ENCODE measurements around the gene RGS19. TPM values are rescaled to one million over a fixed set of nuclear protein-coding genes. Genes with fewer than 3 reads are reported as not detected.

Gene RGS19
- total and polyA plus RNA-seq, 7 donors: 2.0 to 5.7 (median 3.5) TPM

DNA sequence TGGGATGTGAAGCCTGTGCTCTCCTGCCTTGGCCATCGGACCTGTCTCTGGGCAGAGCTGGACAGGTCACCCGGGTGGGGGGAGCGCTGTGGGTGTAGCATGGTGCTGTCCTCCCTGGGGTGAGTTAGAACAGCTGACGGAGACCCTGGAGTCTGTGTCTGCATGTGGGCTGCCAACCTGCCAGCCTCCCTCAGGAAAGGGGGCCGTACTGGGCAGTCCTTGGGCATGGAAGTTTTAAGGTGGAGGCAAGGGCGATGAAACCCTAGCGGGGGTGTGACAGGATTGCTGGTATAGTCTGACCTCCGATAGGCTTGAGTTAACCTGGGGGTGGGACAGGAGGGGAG lies 32.3 kb downstream of the RGS19 start:
- WGBS, 3 donors: 61 to 66% (median 64%) methylated on average over 8 of the region's 8 CpGs
- Histone ChIP-seq H3K27me3 (ENCODE audit: insufficient read depth in 3 of 3, low read length in 2 of 3) (peaks cover 0 to 83% (median 35%) of the 10 kb centered on the region in 3 donors), H3K9me3 (no peaks in the 10 kb centered on the region), H3K27ac (no peak overlapping the region), H3K4me1 (no peaks in the 10 kb centered on the region), H3K4me3 (peak overlapping the region; percentile 57), H3K36me3 (ENCODE audit: insufficient read depth in 1 of 2, low read depth in 1 of 2) (no peaks in the 10 kb centered on the region)
- ATAC-seq (no peak), DNase-seq (no peak)
- intact Hi-C loops (cut with DNase I): no loop called here
- TF ChIP-seq, protein P1, sequence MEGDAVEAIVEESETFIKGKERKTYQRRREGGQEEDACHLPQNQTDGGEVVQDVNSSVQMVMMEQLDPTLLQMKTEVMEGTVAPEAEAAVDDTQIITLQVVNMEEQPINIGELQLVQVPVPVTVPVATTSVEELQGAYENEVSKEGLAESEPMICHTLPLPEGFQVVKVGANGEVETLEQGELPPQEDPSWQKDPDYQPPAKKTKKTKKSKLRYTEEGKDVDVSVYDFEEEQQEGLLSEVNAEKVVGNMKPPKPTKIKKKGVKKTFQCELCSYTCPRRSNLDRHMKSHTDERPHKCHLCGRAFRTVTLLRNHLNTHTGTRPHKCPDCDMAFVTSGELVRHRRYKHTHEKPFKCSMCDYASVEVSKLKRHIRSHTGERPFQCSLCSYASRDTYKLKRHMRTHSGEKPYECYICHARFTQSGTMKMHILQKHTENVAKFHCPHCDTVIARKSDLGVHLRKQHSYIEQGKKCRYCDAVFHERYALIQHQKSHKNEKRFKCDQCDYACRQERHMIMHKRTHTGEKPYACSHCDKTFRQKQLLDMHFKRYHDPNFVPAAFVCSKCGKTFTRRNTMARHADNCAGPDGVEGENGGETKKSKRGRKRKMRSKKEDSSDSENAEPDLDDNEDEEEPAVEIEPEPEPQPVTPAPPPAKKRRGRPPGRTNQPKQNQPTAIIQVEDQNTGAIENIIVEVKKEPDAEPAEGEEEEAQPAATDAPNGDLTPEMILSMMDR (IDR thresholded peaks at IDR 0.05): no peak

DNA sequence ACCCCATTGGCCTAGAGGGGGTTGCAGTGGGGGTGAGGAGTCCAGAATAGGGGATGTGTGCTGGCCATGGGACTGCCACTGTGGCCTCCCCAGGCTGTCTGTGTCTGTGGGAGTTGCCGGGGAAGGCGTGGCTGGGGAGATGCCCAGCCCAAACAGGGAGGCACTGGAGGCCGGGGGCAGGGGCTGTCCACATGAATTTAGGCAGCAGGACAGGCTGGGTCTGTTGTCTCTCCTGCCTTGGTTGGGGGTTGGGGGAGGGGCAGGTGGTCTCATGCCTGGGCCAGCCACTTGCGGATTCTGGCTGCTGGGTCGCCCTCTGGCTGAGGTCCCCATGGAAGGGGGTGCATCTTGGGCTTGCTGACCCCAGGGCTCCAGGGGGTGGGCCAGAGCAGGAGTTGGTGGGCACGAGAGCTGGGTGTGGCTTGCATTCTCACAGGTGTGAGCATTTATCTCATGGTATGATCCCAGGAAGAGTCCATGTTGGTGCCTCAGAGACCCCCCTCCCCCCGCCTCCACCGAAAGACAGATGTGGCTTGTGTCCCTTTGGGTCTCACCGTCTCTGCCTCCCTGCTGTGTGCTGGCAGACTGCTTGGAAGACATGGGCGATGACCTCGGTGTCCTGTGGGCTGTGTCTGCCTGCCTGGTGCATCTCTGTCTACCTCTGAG lies 33.8 kb downstream of the RGS19 start:
- Histone ChIP-seq H3K27me3 (ENCODE audit: insufficient read depth in 3 of 3, low read length in 2 of 3) (peaks cover 0 to 87% (median 37%) of the 10 kb centered on the region in 3 donors), H3K4me1 (no peaks in the 10 kb centered on the region), H3K27ac (no peak overlapping the region), H3K9me3 (no peaks in the 10 kb centered on the region), H3K36me3 (ENCODE audit: insufficient read depth in 1 of 2, low read depth in 1 of 2) (no peaks in the 10 kb centered on the region), H3K4me3 (no peak overlapping the region)
- intact Hi-C loops (cut with DNase I): no loop called here
- whole genome bisulfite sequencing, 3 donors: 39 to 45% (median 41%) methylated on average over 10 to 11 of the region's 11 CpGs
- no peak for DNase-seq
- TF ChIP-seq, protein P1 (IDR thresholded peaks at IDR 0.05): no peak
- peak in 1 of 4 donors; percentile 11 for ATAC-seq

DNA sequence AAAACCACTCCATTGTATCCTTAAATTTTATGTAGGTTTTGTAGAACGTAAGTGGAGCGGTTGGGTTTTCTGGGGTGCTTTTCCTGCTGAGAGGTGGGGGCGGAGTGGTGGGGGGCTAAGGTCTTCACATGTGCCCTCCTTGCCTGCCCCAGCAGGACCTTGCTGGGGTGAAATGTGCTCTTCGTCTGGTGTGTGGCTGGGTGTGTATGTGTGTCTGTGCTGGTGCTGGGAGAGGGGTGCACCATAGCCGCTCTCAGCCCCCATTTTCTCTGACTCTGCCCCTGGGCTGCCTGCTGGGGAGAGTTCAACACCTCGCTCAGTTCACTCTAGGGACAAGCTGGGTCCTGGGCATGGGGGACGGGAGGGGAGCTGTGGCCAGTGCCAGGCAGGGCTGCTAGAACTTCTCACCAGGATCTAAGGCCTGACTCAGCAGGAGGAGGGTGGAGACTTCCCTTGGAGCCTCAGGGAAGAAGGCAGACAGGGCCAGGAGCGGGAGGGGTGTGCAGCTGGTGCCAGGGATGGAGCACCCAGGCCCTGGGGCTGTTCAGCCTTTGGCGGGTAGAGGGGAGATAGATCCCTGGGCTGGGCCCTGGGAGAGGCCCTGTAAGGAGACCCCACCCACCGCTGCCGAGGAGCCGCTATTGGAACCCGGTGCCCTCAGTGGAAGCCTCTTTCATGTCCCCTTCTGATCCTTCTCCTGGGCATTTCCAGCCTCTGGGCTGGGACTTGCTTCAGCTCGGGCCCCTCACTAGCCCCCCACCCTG lies 34.7 kb downstream of the RGS19 start:
- no peak for DNase-seq
- TF ChIP-seq, protein P1 (IDR thresholded peaks at IDR 0.05): no peak
- Histone ChIP-seq H3K4me3 (no peak overlapping the region), H3K27ac (no peak overlapping the region), H3K9me3 (no peaks in the 10 kb centered on the region), H3K27me3 (ENCODE audit: insufficient read depth in 3 of 3, low read length in 2 of 3) (peaks cover 0 to 87% (median 32%) of the 10 kb centered on the region in 3 donors), H3K36me3 (ENCODE audit: insufficient read depth in 1 of 2, low read depth in 1 of 2) (no peaks in the 10 kb centered on the region), H3K4me1 (peaks cover under 1% of the 10 kb centered on the region)
- WGBS, 3 donors: 55 to 61% (median 57%) methylated on average over 13 to 14 of the region's 14 CpGs
- intact Hi-C loops (cut with DNase I): no loop called here
- peak in 3 of 4 donors; percentile 26 to 36 (median 35) for ATAC-seq

DNA sequence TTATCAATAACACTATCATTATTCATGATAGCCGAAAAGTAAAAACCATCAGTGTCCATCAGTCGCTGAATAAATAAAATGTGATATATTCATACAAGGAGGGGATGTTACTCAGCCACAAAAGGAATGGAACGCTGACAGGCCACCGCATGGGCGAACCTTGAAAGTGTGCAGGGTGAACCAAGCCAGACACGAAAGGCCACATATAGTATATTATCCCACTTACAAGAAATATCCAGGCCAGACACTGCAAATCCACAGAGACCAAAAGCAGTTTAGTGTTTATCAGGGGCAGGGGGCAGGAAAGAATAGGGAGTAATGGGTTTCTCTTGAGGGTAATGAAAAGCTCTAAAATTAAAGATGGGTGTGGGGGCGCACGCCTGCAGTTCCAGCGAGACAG lies 35.5 kb downstream of the RGS19 start:
- Histone ChIP-seq H3K4me1 (peaks cover 7% of the 10 kb centered on the region), H3K36me3 (ENCODE audit: insufficient read depth in 1 of 2, low read depth in 1 of 2) (no peaks in the 10 kb centered on the region), H3K4me3 (no peak overlapping the region), H3K27me3 (ENCODE audit: insufficient read depth in 3 of 3, low read length in 2 of 3) (peaks cover 0 to 90% (median 34%) of the 10 kb centered on the region in 3 donors), H3K9me3 (no peaks in the 10 kb centered on the region), H3K27ac (no peak overlapping the region)
- 76 to 88% (median 80%) methylated on average over 9 of the region's 9 CpGs for WGBS, 3 donors
- DNase-seq (no peak), ATAC-seq (no peak)
- intact Hi-C loops (cut with DNase I): no loop called here
- TF ChIP-seq, protein P1 (IDR thresholded peaks at IDR 0.05): no peak
